ENCODE data around the gene BAG3. TPM values are rescaled to one million over a fixed set of nuclear protein-coding genes. Genes with fewer than 3 reads are reported as not detected.
A peak's percentile ranks its signal among the peaks of the same experiment; 100 is the strongest.

The BAG3 gene
- total and polyA plus RNA-seq, 9 of the 15 experiments (the other 6 are each of a cell fraction or from before 2014, with no cell fraction given), result 2.6 to 27.4 (median 7.2) TPM

- TF ChIP-seq ZBTB33 (CRISPR knock-in tag; IDR thresholded peaks at IDR 0.05), result 0 out of 2 replicates have a peak, but pooled peaks have one; percentile 13
- no peak; the same call in 1 of the 2 replicates for TF ChIP-seq RNF2 (IDR thresholded peaks at IDR 0.05)
- TF ChIP-seq PCBP1 (IDR thresholded peaks at IDR 0.05; ENCODE audit: low read depth, low read length, poor library complexity, severe bottlenecking), result no peak
- TF ChIP-seq ZFP30 (CRISPR knock-in tag; IDR thresholded peaks at IDR 0.05; ENCODE audit: borderline replicate concordance), result no peak
- TF ChIP-seq ZNF444 (CRISPR knock-in tag; IDR thresholded peaks at IDR 0.05), result no peak
- peak; percentile 21 for TF ChIP-seq RBBP5 (IDR thresholded peaks at IDR 0.05; ENCODE audit: borderline replicate concordance, insufficient read depth, low read length, poor library complexity, severe bottlenecking)
- TF ChIP-seq NEUROD1 (IDR thresholded peaks at IDR 0.05; ENCODE audit: borderline replicate concordance, low read depth, low read length, partially characterized antibody), result peak; percentile 25
- no peak for TF ChIP-seq SETDB1 (IDR thresholded peaks at IDR 0.05; ENCODE audit: low read length)
- peak in 1 of 2 experiments; percentile 50; a peak in 1 of 4 replicates for TF ChIP-seq RCOR1 (IDR thresholded peaks at IDR 0.05; ENCODE audit: borderline replicate concordance in 1 of 2, low read depth in 2 of 2, low read length in 2 of 2)
- TF ChIP-seq AFF1 (IDR thresholded peaks at IDR 0.05; ENCODE audit: low read depth in 1 of 2, partially characterized antibody in 2 of 2), result no peak
- TF ChIP-seq TAF1 (IDR thresholded peaks at IDR 0.05; ENCODE audit: control insufficient read depth, extremely low read depth, insufficient read depth, low read length, severe bottlenecking), result peak; percentile 88
- TF ChIP-seq SIN3A (IDR thresholded peaks at IDR 0.05; ENCODE audit: borderline replicate concordance in 2 of 2, control insufficient read depth in 1 of 2, low read depth in 2 of 2, low read length in 2 of 2), result no peak
- TF ChIP-seq RAD21 (CRISPR knock-in tag; conservative IDR thresholded peaks at IDR 0.05 in 1 of 2, IDR thresholded peaks at IDR 0.05 in 1 of 2), result no peak
- no peak for TF ChIP-seq USF1 (CRISPR knock-in tag; IDR thresholded peaks at IDR 0.05)
- TF ChIP-seq SP1 (CRISPR knock-in tag; IDR thresholded peaks at IDR 0.05), result 0 out of 2 replicates have a peak, but pooled peaks have one; percentile 26
- no peak for TF ChIP-seq RAD51 (IDR thresholded peaks at IDR 0.05; ENCODE audit: borderline replicate concordance, low read depth)
- TF ChIP-seq TBL1XR1 (IDR thresholded peaks at IDR 0.05; ENCODE audit: low read length in 2 of 2), result no peak
- TF ChIP-seq L3MBTL2 (IDR thresholded peaks at IDR 0.05), result peak; percentile 20; the same call in 1 of the 2 replicates
- no peak for TF ChIP-seq KAT8 (IDR thresholded peaks at IDR 0.05; ENCODE audit: low read depth)
- no peak for TF ChIP-seq NCOA6 (IDR thresholded peaks at IDR 0.05)
Observed at GRCh38 chr10:119650692-119651513, at the start of gene BAG3 (continued).
